HEK293 (cell line): ENCODE measurements around the gene RNF182.

Experiments
- CTCF ChIA-PET: fragments of 350-600 bp; formaldehyde crosslinking; extraction: SDS; loops from one replicate; lab custom pipeline; 2021; ENCODE audit warnings: antibody characterized with exemption; lab: Yijun Ruan, JAX
- POLR2A ChIA-PET: fragments of 300-600 bp; formaldehyde crosslinking; extraction: SDS; loops from one replicate; lab custom pipeline; 2020; ENCODE audit warnings: antibody characterized with exemption, inconsistent platforms; lab: Yijun Ruan, JAX
- H3K27ac ChIP-seq: fragments of 200-500 bp; sonication (Bioruptor generic); 2 replicates; pipeline ENCODE4 v1.5.1; 2014; ENCODE audit warnings: low read depth, low read length, control low read depth, inconsistent platforms; ENCODE audit errors: extremely low read depth
- H3K36me3 ChIP-seq, 2 experiments: fragments of 200-500 bp in 1 of 2; sonication (Bioruptor generic) in 1 of 2; 1 replicate in 1 of 2; 2 replicates in 1 of 2; pipeline ENCODE4 v1.5.1; 2014 to 2017; ENCODE audit warnings: inconsistent platforms in 2 of 2, low read length in 2 of 2; ENCODE audit not compliant: control insufficient read depth in 2 of 2, insufficient read depth in 1 of 2
- H3K4me1 ChIP-seq: fragments of 200-500 bp; sonication (Bioruptor generic); 2 replicates; pipeline ENCODE4 v1.5.1; 2014; ENCODE audit warnings: mild to moderate bottlenecking, low read length, inconsistent platforms; ENCODE audit not compliant: control insufficient read depth, insufficient read depth
- H3K4me3 ChIP-seq: 2 replicates; pipeline ENCODE4 v1.5.1; 2011; ENCODE audit warnings: low read depth, mild to moderate bottlenecking, control low read depth, low read length, moderate library complexity
- H3K9me3 ChIP-seq: fragments of 200-500 bp; sonication (Bioruptor generic); 2 replicates; pipeline ENCODE4 v1.5.1; 2014; ENCODE audit warnings: low read depth, low read length, inconsistent platforms; ENCODE audit not compliant: control insufficient read depth, insufficient read depth
- KLF7 ChIP-seq: fragments of 450-650 bp; formaldehyde crosslinking; IDR thresholded peaks from 2 replicates; pipeline ENCODE4 v1.5.1; 2016; ENCODE audit warnings: missing biosample characterization, missing genetic modification characterization, borderline replicate concordance
- PRDM1 ChIP-seq: fragments of 450-650 bp; formaldehyde crosslinking; IDR thresholded peaks from 2 replicates; pipeline ENCODE4; 2016; ENCODE audit warnings: missing biosample characterization, missing genetic modification characterization
- PRDM10 ChIP-seq: fragments of 450-650 bp; formaldehyde crosslinking; IDR thresholded peaks from 2 replicates; pipeline ENCODE4 v1.5.1; 2016; ENCODE audit warnings: missing biosample characterization, missing genetic modification characterization
- SP2 ChIP-seq: fragments of 450-650 bp; formaldehyde crosslinking; IDR thresholded peaks from 2 replicates; pipeline ENCODE4 v1.5.1; 2016; ENCODE audit warnings: missing biosample characterization, missing genetic modification characterization
- SP3 ChIP-seq: fragments of 450-650 bp; formaldehyde crosslinking; IDR thresholded peaks from 2 replicates; pipeline ENCODE4 v1.5.1; 2016; ENCODE audit warnings: missing biosample characterization, missing genetic modification characterization
- YY2 ChIP-seq: fragments of 450-650 bp; formaldehyde crosslinking; IDR thresholded peaks from 2 replicates; pipeline ENCODE4 v1.5.1; 2016; ENCODE audit warnings: missing biosample characterization, missing genetic modification characterization
- ZFHX2 ChIP-seq: fragments of 450-650 bp; formaldehyde crosslinking; conservative IDR thresholded peaks from 2 replicates; pipeline ENCODE4 v1.5.1; 2016; ENCODE audit warnings: missing biosample characterization, missing genetic modification characterization
- ZNF19 ChIP-seq: fragments of 450-650 bp; formaldehyde crosslinking; IDR thresholded peaks from 2 replicates; pipeline ENCODE4; 2016; ENCODE audit warnings: missing biosample characterization, missing genetic modification characterization, low read depth
- ZNF280C ChIP-seq: fragments of 450-650 bp; formaldehyde crosslinking; IDR thresholded peaks from 2 replicates; pipeline ENCODE4 v1.5.1; 2016; ENCODE audit warnings: missing biosample characterization, missing genetic modification characterization
- ZNF311 ChIP-seq: fragments of 450-650 bp; formaldehyde crosslinking; IDR thresholded peaks from 2 replicates; pipeline ENCODE4 v1.5.1; 2017; ENCODE audit warnings: missing biosample characterization, missing genetic modification characterization, borderline replicate concordance
- ZNF362 ChIP-seq: fragments of 450-650 bp; formaldehyde crosslinking; IDR thresholded peaks from 2 replicates; pipeline ENCODE4 v1.5.1; 2016; ENCODE audit warnings: missing biosample characterization, missing genetic modification characterization
- ZNF391 ChIP-seq: fragments of 450-650 bp; formaldehyde crosslinking; IDR thresholded peaks from 2 replicates; pipeline ENCODE4 v1.5.1; 2016; ENCODE audit warnings: low read depth, missing biosample characterization, missing genetic modification characterization, borderline replicate concordance
- ZNF529 ChIP-seq: fragments of 450-650 bp; formaldehyde crosslinking; IDR thresholded peaks from 2 replicates; pipeline ENCODE4 v1.5.1; 2017; ENCODE audit warnings: missing genetic modification characterization, missing biosample characterization; ENCODE audit not compliant: insufficient replicate concordance
- ZNF555 ChIP-seq: fragments of 450-650 bp; formaldehyde crosslinking; conservative IDR thresholded peaks from 2 replicates; pipeline ENCODE4 v1.5.1; 2017; ENCODE audit warnings: missing biosample characterization, mild to moderate bottlenecking, missing genetic modification characterization, inconsistent platforms
- ZNF610 ChIP-seq: fragments of 450-650 bp; formaldehyde crosslinking; IDR thresholded peaks from 2 replicates; pipeline ENCODE4 v1.5.1; 2016; ENCODE audit warnings: missing biosample characterization, missing genetic modification characterization, borderline replicate concordance
- ZNF624 ChIP-seq: fragments of 450-650 bp; formaldehyde crosslinking; IDR thresholded peaks from 2 replicates; pipeline ENCODE4 v1.5.1; 2017; ENCODE audit warnings: missing biosample characterization, missing genetic modification characterization
- ZNF704 ChIP-seq: fragments of 450-650 bp; formaldehyde crosslinking; IDR thresholded peaks from 2 replicates; pipeline ENCODE4 v1.5.1; 2016; ENCODE audit warnings: missing biosample characterization, missing genetic modification characterization
- ZNF707 ChIP-seq: fragments of 450-650 bp; formaldehyde crosslinking; IDR thresholded peaks from 2 replicates; pipeline ENCODE4 v1.5.1; 2016; ENCODE audit warnings: missing biosample characterization, missing genetic modification characterization

RNF182 gene

GRCh38 chr6:14000901-14001300, 76.1 kb downstream of the RNF182 start (continued):
- TF ChIP-seq PRDM10 (tag by site-specific recombination) = no peak

- POLR2A ChIA-PET = no interaction called here
- no peak for TF ChIP-seq ZNF362 (tag by site-specific recombination)
- TF ChIP-seq YY2 (tag by site-specific recombination) = no peak
- no peak for TF ChIP-seq SP3 (tag by site-specific recombination)
- no peak for TF ChIP-seq SP2 (tag by site-specific recombination)
- no peak for TF ChIP-seq ZNF280C
- no peak for TF ChIP-seq ZNF311 (tag by site-specific recombination)
- TF ChIP-seq ZNF610 (tag by site-specific recombination) = no peak
- no peak for TF ChIP-seq ZNF391 (tag by site-specific recombination)
- no peak for TF ChIP-seq ZNF529 (tag by site-specific recombination)
- no peak for TF ChIP-seq ZNF707 (tag by site-specific recombination)
- no peak for TF ChIP-seq PRDM1 (tag by site-specific recombination)
- no peak for TF ChIP-seq ZNF19 (tag by site-specific recombination)
- no peak for TF ChIP-seq ZNF555 (tag by site-specific recombination)
- TF ChIP-seq ZNF704 (tag by site-specific recombination) = no peak
- TF ChIP-seq KLF7 (tag by site-specific recombination) = no peak
- TF ChIP-seq ZNF624 (tag by site-specific recombination) = no peak
- no peak for TF ChIP-seq ZFHX2 (tag by site-specific recombination)
- H3K36me3 ChIP-seq = no peaks in the 10 kb centered on the region
Observed at GRCh38 chr6:14001329-14002012, 76.7 kb downstream of the RNF182 start.

More at GRCh38 chr6:14001329-14002012, 76.7 kb downstream of the RNF182 start:
- no peak overlapping the region for H3K4me3 ChIP-seq
- no peak overlapping the region for H3K27ac ChIP-seq
- no peaks in the 10 kb centered on the region for H3K9me3 ChIP-seq
- no peaks in the 10 kb centered on the region for H3K4me1 ChIP-seq
- CTCF ChIA-PET = interaction anchor here (0.6 to 1.4 kb wide), 3 partner anchors 65 to 427 kb away, joined by 4 to 7 read pairs (median 5); partner anchors contain the start of gene SIRT5
